HG03558 (cell line): ENCODE results near the gene PDE4B.
A peak's percentile ranks its signal among the peaks of the same experiment; 100 is the strongest.
"Not testable (repeated sequence)": the region's sequence is repeated elsewhere in the genome, so short reads cannot be mapped to it uniquely, and the experiment has no call there.

Experiments used
- ATAC-seq: cut with Tn5 transposase; IDR thresholded peaks from one replicate; pipeline ENCODE4 v1.9.1; 2021; ENCODE audit warnings: moderate number of reproducible peaks; ENCODE audit not compliant: unreplicated experiment; ENCODE audit errors: extremely low read depth

PDE4B gene

GRCh38 chr1:66315671-66316070 lies 523.0 kb downstream of the PDE4B start:
- no peak for ATAC-seq

DNA sequence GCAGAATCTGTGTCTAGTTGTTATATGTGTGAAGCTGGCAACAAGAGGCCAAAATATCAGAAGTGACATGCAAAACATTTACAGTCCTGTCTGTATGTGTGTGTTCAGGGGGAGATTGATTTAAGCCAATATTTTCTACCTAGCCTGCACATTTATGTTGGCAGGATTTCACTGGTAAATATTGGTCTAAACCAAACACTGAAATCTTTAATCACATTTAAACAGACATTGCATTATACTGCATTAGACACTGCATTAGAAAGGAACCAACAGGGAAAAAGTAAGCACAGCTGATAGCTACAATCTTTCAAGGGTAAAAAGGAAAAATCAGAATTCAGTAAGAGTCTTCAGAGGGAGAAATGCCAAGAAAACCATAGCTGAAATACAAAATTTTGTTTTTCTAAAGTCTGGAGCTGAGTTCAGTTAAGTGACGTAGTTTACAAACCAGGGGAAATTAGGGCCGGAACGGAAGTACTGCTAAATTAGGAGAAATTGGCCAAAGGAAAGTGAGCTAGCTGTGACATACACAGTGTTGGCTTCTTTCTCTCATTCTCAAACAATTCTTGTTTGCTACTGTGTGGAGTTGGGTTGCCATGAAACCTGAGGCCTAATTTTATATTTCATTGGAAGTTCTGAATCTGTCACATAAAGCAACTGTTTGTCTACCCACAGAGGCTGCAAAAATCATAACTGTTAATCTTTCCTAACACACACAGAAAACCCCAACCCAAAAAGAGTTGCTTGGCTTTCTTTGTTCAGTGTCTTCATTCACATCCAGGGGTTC lies 524.0 kb downstream of the PDE4B start:
- no peak for ATAC-seq

DNA sequence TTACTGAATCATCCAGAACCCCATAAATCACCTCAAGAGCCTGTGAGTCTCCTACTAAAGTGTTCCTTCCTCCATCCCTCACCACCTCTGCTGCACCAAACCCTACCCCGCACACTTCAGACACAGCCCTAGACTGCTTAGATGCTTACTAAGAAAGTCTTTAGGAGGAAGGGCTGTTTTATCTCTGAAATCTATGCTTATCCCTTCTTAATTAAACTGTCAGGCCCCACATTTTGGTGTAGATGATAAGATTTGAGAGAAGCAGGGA lies 524.5 kb downstream of the PDE4B start:
- ATAC-seq, result no peak

DNA sequence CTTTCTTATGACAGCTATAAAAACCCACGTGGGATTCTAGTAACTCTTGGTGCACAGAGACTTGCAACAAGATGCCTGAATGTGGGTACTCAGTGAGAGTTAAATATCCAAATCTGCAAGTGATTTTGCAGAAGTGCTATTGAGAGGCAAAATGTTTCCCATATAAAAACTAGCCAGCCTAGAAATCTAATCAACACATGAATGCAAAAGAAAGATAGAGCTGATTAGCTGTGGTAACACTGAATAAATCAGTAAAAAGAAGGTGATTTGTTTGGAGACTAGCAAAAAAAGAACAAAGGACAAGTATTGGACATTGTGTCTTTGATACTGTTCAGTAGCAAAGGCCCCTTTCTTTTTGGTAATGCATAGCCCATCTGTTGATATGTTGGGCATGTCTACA lies 527.5 kb downstream of the PDE4B start:
- no peak for ATAC-seq

DNA sequence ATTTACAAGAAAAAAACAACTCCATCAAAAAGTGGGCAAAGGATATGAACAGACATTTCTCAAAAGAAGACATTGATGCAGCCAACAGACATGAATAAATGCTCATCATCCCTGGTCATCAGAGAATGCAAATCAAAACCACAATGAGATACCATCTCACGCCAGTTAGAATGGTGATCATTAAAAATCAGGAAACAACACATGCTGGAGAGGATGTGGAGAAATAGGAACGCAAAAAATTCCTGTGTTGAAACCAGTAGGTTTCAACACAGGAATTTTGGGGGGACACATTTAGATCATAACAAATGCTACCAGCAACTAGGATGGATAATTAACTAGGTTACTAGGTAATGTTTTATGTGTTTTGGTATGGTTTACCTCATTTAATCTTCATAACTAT lies 529.8 kb downstream of the PDE4B start:
- ATAC-seq, result not testable (repeated sequence)

GRCh38 chr1:66323958-66324625 lies 531.4 kb downstream of the PDE4B start:
- ATAC-seq, result no peak

- no peak for ATAC-seq
Observed at GRCh38 chr1:66325594-66326380, 533.1 kb downstream of the PDE4B start.

- no peak for ATAC-seq
Observed at GRCh38 chr1:66326867-66327266, 534.2 kb downstream of the PDE4B start.

DNA sequence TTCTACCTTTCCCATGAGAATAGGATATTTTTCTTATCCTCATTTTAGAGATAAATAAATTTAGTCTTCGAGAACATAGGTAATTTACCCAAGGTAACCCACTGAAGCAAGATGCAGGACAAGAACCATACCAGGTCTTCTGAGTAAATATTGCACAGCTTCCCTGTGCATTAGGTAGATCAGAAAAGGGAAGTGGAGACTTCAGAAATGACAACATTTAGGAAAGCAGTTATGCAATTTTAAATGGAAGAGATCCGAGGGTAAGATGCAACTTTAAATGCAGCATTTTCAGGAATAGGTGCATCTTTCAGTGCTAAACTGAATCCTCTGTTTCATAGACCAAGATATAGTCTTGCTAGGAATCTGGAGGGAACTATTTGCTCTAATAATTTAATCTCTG lies 534.9 kb downstream of the PDE4B start:
- no peak for ATAC-seq

GRCh38 chr1:66328896-66329295 lies 536.2 kb downstream of the PDE4B start:
- ATAC-seq, result no peak

DNA sequence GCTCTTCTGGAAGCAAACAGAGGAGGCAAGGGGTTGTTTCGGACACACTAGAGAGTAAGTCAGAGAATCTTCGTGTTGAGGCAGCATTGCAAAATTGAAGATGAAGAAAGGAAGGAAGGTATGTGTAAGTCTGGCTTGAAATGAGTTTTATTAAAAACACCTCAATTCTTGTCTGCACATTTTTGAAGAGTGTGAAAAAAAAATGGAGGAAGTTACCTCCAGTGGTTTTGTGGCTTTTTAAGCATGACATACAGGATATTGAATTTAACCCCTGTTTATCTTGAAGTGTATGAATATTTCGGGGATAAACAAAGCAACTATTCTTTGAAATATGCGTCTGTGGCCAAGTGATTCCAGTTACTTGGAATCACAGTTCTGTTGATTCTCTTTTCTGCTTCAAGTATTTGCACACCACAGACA lies 538.0 kb downstream of the PDE4B start:
- ATAC-seq, result no peak

DNA sequence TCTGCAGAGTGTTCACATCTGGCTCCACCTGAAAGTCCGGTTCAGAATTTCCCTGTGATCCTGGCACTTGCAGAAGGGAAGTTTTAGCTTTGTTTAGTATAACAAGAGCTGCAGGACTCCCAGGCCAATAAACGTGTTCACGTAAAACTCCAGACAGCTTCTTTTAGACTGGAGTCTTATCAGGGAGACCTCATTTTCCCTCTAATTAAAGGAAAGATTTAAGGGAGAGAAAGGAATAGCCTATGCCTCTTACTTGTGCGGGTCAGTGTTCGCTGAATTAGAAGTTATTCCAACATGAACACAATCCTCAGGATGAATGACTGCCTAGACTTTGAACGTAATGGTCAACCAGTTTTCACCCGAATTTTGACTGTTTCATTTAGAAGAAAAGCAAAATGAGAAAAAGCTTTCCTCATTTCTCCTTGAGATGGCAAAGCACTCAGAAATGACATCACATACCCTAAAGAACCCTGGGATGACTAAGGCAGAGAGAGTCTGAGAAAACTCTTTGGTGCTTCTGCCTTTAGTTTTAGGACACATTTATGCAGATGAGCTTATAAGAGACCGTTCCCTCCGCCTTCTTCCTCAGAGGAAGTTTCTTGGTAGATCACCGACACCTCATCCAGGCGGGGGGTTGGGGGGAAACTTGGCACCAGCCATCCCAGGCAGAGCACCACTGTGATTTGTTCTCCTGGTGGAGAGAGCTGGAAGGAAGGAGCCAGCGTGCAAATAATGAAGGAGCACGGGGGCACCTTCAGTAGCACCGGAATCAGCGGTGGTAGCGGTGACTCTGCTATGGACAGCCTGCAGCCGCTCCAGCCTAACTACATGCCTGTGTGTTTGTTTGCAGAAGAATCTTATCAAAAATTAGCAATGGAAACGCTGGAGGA lies 539.2 kb downstream of the PDE4B start:
- no peak for ATAC-seq

- ATAC-seq, result no peak
Observed at GRCh38 chr1:66332548-66332901, 539.8 kb downstream of the PDE4B start.

GRCh38 chr1:66333466-66334199 lies 540.9 kb downstream of the PDE4B start:
- ATAC-seq, result no peak

- ATAC-seq, result no peak
Observed at GRCh38 chr1:66334318-66334717, 541.6 kb downstream of the PDE4B start.

GRCh38 chr1:66335125-66335524 lies 542.4 kb downstream of the PDE4B start:
- ATAC-seq, result no peak

DNA sequence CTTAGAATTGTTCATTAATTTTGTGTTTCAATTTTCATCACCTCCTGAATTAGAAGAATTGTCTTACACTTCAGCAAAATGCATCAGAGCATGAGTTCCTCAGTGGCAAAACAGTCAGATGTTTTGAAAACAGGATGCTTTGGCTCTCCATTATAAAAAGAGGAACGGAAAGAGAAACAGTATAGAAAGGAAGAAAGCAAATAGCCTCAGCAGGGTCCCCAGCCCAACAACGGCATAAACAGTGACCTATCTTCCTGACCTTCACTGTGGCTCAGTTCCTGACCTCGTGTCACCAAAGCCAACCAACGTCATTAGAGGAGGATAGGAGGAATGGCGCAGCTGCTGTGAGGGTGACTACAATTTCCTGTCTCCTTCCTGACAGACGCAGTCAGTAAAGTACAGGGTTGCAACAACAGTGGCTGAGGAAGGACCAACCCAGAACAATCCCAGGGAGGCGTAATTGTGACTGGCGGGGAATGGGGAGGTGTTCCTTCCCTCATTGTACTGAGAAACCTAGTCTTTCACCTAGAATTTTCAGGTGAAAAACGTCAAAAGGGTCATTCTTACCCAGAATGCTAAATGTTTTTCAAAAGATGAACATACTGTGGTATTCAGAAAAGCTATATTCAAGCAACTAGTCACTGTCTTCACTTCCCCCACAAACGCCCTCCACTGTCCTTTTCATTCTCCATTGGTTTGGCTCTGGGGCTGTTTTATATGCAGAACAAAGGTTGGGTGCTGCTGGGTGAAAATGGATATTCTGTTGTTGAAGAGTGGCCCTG lies 543.4 kb downstream of the PDE4B start:
- ATAC-seq, result peak; percentile 74

DNA sequence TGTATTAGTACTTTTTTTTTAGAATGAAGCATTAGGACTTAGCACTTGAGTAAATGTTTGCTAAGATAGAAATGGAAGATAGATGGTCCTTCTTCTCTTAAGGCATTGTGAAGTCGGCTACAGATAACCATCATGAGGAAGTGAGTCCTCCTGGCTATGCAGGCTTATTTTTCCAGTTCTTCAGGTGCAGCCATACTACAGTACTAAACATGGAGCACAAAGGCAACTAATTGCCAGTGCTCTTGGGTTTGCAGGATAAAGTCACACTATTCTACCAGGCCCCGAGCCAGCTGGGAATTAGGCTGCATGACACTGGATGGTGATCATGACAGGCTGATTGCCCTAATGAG lies 543.9 kb downstream of the PDE4B start:
- ATAC-seq, result no peak

DNA sequence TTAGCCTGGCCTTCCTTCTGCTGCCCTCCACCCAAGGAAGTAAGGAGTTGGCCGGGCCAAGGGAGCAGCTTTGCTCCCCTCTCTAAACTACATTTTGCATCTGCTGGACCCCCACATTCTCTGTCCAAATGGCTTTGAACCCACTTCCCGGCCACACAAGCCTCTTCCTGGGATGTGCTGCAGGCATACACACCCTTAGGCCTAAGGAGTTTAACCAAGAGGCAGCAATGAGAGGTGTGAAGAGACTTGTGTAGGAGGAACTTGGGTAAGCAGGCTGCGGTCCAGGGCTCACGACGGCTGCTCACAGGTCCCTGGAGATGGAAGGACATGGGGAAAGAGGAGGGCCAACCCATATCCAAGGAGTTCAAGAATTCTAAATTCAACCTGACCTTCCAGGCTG lies 544.6 kb downstream of the PDE4B start:
- ATAC-seq, result no peak
